HG03457 (cell line): ENCODE results near the gene OLIG1.

Source experiments
- ATAC-seq: cut with Tn5 transposase; IDR thresholded peaks from one replicate; pipeline ENCODE4 v1.9.1; 2021; ENCODE audit warnings: moderate number of reproducible peaks; ENCODE audit not compliant: unreplicated experiment

Gene OLIG1

GRCh38 chr21:33061233-33061632 lies 8.7 kb upstream of the OLIG1 start:
- no peak for ATAC-seq

DNA sequence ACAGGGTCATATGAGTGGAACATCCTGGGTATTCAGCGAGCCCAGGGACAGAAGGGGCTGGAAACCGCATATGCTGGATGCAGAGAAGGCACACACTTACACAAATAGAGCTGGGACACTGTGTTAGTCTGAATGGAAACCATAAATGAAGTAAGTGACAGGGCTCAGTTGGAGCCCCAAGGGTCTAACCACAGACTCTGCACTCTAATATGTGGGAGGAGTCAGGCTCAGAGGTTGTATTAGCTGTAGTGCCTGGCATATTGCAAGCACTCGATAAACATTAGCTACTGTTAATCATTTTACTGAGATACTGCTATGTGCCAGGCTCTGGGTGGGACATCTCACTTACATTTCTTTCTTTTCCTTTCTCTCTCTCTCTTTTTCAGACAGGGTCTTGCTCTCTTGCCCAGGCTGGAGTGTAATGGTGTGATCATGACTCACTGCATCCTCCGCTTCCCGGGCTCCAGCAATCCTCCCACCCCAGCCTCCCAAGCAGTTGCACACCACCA lies 6.5 kb upstream of the OLIG1 start:
- ATAC-seq, result no peak

GRCh38 chr21:33063907-33064622 lies 5.9 kb upstream of the OLIG1 start:
- ATAC-seq, result no peak

DNA sequence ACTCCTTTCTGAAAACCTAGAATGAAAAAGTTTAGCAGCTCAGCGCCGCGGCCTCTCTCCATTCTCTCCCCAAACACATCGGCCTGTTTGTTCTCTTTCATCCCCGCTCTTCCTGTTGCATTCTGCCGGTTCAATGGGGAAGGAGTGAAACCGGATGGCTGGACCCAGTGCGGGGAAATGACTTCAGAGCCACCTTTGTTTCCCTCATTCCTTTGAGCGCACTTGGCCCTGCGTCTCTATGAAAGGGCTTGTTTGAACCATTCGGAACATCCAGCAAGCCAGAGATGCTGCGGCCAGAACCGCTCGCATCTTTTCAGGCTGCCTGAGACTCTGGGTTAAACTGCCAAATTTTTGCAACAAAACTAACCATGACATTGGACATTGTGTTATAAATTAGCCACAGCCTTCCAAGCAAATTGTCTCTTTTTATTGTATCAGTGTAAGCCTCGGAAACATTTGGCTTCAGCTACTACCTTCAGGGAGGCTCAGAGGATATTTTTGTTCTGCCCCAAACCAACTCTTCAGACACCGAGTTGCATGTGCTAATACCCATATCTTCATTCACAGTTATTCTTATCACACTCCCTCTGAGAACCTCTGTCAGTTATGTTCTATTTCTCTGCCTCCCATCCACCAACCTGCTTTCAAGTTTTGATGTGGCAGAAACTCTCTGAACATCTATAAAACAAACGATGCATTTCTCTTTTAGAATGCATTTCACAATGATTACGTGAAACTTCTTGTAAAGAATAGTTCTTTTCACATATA lies 5.1 kb upstream of the OLIG1 start:
- no peak for ATAC-seq

GRCh38 chr21:33067043-33067442 lies 2.9 kb upstream of the OLIG1 start:
- ATAC-seq, result no peak

DNA sequence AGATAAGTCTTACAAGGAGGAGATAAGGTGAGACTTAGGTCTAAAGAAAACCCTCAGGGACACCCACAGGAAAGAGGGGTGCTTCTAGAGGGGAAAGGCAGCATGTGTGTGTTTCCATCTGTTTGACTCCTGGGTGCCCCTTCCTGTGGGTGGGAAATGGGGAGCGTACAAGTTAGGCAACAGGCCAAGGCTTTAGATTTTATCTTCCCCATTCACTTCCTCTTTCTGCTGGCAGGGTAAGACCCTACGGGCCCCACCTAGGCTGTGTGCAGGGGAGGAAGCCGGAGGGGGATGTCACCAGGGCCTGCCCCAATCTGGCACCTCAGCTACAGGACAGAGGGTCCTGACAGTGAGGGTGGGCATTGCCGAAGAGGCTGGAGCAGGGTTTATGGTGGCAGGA lies 2.5 kb upstream of the OLIG1 start:
- ATAC-seq, result no peak

GRCh38 chr21:33069243-33069642 lies 698 bp upstream of the OLIG1 start:
- ATAC-seq, result no peak

DNA sequence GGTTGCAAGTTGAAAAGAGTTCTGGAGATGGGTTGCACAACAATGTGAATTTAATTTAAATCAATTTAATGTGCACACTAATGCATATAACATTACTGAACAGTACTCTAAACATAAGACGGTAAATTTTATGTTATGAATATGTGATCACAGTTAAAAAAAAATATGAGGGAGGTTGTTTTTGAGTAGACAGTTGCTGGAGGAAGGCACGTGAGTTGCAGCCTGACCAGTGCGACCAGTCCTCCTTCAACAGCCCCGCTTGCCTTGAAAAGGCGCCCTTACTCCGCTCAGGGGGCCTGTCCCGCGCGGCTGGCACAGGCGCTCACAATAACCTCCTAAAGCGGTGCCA lies 322 bp upstream of the OLIG1 start:
- ATAC-seq, result no peak

GRCh38 chr21:33070744-33070997 lies 730 bp downstream of the OLIG1 start:
- no peak for ATAC-seq

DNA sequence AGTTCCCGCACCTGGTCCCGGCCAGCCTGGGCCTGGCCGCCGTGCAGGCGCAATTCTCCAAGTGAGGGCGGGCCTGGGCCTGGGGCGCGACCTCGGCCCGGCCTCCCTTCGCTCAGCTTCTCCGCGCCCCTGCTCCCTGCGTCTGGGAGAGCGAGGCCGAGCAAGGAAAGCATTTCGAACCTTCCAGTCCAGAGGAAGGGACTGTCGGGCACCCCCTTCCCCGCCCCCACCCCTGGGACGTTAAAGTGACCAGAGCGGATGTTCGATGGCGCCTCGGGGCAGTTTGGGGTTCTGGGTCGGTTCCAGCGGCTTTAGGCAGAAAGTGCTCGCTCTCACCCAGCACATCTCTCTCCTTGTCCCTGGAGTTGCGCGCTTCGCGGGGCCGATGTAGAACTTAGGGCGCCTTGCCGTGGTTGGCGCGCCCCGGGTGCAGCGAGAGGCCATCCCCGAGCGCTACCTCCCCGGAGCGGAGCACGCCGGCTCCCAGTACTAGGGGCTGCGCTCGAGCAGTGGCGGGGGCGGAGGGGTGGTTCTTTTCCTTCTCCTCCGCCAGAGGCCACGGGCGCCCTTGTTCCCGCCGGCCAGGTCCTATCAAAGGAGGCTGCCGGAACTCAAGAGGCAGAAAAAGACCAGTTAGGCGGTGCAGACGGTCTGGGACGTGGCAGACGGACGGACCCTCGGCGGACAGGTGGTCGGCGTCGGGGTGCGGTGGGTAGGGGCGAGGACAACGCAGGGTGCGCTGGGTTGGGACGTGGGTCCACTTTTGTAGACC lies 1.2 kb downstream of the OLIG1 start:
- no peak for ATAC-seq

DNA sequence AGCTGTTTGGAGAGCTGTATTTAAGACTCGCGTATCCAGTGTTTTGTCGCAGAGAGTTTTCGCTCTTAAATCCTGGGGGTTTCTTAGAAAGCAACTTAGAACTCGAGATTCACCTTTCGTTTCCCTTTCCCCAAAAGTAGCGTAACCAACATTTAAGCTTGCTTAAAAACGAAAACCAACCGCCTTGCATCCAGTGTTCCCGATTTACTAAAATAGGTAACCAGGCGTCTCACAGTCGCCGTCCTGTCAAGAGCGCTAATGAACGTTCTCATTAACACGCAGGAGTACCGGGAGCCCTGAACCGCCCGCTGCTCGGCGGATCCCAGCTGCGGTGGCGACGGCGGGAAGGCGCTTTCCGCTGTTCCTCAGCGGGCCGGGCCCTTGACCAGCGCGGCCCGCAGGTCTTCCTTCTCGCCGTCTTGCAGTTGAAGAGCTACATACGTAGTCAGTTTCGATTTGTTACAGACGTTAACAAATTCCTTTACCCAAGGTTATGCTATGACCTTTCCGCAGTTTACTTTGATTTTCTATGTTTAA lies 1.9 kb downstream of the OLIG1 start:
- no peak for ATAC-seq

DNA sequence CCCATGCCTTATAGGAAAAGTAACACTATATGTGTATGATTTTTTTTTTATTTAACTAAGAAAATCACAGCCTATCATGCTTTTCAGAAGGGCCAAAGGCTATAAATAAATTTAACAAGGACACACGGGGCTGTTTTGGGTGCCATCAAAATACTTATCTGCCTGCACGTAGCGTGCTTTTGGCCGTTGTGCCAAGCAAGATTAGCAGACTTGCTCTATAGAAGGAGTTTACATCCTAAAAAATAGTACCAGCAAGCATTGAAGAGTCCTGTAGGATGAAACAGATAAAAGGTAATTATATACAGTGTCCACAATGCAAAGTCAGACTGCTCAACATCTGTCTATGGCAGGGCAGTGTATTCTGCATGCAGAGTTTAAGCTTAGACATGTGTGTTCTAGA lies 3.7 kb downstream of the OLIG1 start:
- ATAC-seq, result no peak

DNA sequence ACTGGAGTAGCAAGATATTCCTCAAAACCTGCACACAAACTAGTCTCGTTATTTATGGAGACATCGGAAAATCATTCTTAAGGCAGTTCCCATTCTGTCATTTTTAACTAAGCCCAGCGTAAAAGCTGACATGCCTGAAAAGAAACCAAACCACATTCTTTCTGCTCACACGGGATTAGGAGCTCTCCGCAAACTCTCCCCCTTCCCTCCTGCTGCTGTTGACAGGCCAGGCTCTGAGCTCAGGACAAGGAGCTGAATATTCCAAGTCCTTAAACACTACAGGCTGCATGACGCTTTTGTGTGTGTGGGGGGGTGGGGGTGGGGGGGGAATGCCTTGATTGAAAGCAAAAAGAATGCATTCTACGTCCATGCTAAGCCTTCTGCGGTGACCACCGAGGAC lies 5.2 kb downstream of the OLIG1 start:
- ATAC-seq, result no peak

GRCh38 chr21:33075596-33076195 lies 5.8 kb downstream of the OLIG1 start:
- no peak for ATAC-seq

GRCh38 chr21:33076600-33077329 lies 6.8 kb downstream of the OLIG1 start:
- ATAC-seq, result no peak

DNA sequence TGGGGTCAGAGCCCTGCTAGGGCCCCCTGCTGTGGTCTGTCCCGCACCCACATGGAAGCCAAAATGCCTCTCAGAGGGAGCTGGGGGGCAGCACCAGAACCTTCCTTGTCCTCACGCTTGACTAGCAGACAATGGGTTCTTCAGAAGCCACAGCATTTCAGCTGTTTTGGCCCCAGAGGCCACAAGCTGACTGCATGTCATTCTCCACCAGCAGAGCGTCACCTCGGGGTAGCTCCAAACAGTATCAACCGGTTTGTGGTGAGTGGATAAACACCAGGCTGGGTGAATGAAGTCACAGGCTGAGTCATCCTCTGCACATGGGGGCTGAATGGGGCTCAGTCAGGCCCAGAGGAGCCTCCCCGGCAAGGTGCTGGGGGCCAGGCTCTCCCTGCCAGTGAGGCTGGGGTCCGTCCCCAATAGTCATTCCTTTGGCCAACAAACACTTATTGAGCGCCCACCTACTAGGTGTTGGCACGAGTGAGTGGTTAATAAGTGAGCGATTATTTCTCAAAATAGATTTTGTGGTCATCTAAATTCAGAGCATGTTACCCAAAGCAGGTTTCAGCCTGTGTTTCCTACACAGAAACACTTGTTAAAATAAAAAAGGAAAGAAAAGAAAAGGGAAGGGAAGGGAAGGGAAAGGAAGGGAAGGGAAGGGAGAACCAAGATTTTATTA lies 9.1 kb downstream of the OLIG1 start:
- peak; percentile 92 for ATAC-seq

GRCh38 chr21:33080376-33080775 lies 10.4 kb downstream of the OLIG1 start:
- ATAC-seq, result no peak

- ATAC-seq, result no peak
Measured at GRCh38 chr21:33080776-33081175, 10.8 kb downstream of the OLIG1 start.

DNA sequence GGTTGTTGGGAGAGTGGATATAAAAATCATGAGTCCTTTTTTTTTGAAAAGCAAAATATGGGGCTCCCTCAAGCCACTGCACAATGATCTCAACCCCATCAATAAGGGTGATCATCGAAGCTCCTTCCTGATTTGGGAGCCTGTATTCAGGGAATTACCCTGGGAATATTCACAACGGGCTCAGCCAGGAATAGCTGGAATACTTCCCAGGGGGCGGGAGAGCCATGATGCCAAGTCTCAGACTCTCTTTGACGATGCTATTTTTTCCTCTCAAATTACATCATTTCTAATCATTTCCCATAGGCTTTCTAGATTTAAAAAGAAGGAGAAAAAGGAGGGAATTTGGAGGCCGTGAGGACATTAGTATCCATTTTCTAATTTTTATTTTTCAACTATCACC lies 18.4 kb downstream of the OLIG1 start:
- ATAC-seq, result no peak
